GM18502 (cell line): ENCODE data around the gene PLA2G4D.
"Not testable (repeated sequence)": the region's sequence is repeated elsewhere in the genome, so short reads cannot be mapped to it uniquely, and the experiment has no call there.

Experiments used
- ATAC-seq: cut with Tn5 transposase; IDR thresholded peaks from one replicate; pipeline ENCODE4 v1.9.1; 2021; ENCODE audit warnings: mild to moderate bottlenecking; ENCODE audit not compliant: unreplicated experiment, poor library complexity

Gene PLA2G4D

GRCh38 chr15:42093966-42094365 is 396 bp downstream of the PLA2G4D start:
- no peak for ATAC-seq

GRCh38 chr15:42092398-42093318 is 1.7 kb downstream of the PLA2G4D start:
- ATAC-seq = no peak

GRCh38 chr15:42091753-42092397 is 2.5 kb downstream of the PLA2G4D start:
- not testable (repeated sequence) for ATAC-seq

GRCh38 chr15:42090781-42091180 is 3.6 kb downstream of the PLA2G4D start:
- no peak for ATAC-seq

DNA sequence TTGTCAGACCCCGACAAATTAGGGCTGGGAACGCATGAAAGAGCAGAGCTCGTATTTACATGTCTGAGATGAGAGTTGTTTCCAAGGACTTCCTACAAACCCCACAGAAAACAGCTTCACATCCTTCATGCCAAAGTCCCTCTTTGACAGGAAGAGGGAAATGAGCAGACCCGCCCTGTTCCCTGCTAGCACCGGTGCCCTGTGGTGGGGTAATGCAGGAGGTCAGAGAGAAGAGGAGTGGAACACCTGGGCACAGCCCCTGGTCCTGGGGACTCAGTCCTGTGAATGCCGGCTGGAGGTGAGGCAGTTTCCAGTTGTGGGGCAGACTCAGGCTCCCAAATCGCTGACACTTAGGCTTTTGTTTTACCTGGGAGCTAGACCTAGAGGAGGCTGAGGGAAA is 4.0 kb downstream of the PLA2G4D start:
- ATAC-seq = no peak

DNA sequence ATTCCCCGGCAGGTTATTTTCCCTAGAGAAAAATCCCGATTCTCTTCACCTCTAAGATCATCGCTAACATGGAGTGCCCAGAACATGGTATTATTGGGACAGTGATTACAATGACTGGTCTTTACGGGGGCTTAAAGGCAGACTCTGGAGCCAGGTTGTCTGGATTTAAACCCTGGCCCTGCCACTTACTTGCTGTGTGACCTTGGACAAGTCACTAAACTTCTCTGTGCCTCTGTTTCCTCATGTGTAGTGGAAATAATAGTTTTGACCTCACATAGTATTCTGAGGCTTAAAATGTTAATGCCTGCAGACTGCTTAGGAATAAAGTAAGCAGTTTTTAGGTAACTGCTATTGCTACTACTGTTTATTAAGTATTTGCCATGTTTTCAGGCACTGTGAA is 4.4 kb downstream of the PLA2G4D start:
- ATAC-seq = no peak

- ATAC-seq = no peak
Observed at GRCh38 chr15:42088801-42089640, 5.3 kb downstream of the PLA2G4D start.

GRCh38 chr15:42087926-42088800 is 6.2 kb downstream of the PLA2G4D start:
- ATAC-seq = no peak

DNA sequence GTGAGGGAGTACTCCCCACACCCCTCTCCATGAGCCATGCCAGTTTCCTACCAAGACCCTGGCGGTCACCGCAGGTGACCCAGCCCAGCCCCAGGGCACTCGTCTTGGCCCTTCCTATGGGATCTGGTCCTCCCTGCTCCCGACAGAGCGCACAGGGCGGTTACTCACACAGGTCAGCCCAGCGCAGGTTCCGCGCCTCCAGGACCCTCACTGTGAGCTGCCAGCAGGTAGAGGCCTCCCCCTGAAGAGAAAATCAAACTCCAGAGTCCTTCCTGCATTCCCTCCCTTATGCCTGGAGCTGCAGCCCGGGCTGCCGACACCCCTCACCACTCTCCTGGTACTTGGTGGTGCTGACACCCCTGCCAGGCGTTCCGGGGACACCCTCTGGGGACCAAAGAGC is 6.9 kb downstream of the PLA2G4D start:
- no peak for ATAC-seq

GRCh38 chr15:42085721-42086120 is 8.6 kb downstream of the PLA2G4D start:
- ATAC-seq = no peak

GRCh38 chr15:42085236-42085605 is 9.1 kb downstream of the PLA2G4D start:
- ATAC-seq = no peak

GRCh38 chr15:42084465-42085235 is 9.7 kb downstream of the PLA2G4D start:
- no peak for ATAC-seq

GRCh38 chr15:42083916-42084315 is 10.4 kb downstream of the PLA2G4D start:
- ATAC-seq = no peak

- no peak for ATAC-seq
Observed at GRCh38 chr15:42083605-42083908, 10.8 kb downstream of the PLA2G4D start.

GRCh38 chr15:42082823-42083604 is 11.3 kb downstream of the PLA2G4D start:
- no peak for ATAC-seq

- no peak for ATAC-seq
Observed at GRCh38 chr15:42082141-42082540, 12.2 kb downstream of the PLA2G4D start.

- ATAC-seq = no peak
Observed at GRCh38 chr15:42080919-42081830, 13.2 kb downstream of the PLA2G4D start.
